ENCODE measurements around the gene AP3M1.
A peak's percentile ranks its signal among the peaks of the same experiment; 100 is the strongest.
"Not testable (repeated sequence)": the region's sequence is repeated elsewhere in the genome, so short reads cannot be mapped to it uniquely, and the experiment has no call there.

The AP3M1 gene

GRCh38 chr10:74160013-74160412 is 9.4 kb upstream of the AP3M1 start:
- DNase-seq = no peak

DNA sequence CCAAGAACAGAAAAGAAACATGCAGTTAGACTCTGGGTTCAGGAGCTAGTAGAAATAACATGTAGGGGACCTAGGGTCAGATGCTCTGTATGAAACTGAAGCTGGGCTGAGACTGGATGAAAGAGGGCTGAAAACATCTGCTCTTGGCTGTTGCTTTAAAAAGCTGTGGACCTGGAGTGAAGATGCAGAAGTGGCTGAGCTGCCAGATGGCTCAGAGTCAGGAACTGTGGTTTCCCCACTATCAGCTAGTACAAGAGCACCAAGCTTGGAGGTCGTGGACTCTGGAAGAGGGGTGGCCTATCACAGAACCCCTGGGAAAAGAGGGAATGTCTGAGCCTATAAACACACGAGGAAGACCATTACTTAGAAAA is 6.3 kb upstream of the AP3M1 start:
- DNase-seq = no peak

DNA sequence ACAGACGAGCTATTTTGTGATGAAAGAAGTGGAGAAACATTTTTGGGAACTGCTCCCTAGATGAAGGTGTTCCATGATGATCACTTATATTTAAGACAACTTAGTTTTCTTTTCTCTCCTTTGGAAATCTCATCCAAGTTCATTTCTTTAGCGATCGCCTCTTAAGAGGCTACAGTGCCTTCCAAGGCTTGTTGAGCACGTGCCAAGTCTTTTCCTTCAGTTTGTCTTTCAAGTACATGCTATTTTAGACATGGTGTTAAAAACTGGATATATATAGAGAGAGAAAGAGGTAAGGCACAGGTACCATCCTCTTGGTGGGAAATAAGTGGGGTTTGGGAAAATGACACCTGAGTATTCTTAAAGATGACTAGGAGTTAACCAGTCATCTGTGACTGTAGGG is 3.0 kb upstream of the AP3M1 start:
- DNase-seq = no peak

GRCh38 chr10:74153123-74153522 is 2.5 kb upstream of the AP3M1 start:
- no peak for DNase-seq

GRCh38 chr10:74151879-74152722 is 1.5 kb upstream of the AP3M1 start:
- no peak for DNase-seq

DNA sequence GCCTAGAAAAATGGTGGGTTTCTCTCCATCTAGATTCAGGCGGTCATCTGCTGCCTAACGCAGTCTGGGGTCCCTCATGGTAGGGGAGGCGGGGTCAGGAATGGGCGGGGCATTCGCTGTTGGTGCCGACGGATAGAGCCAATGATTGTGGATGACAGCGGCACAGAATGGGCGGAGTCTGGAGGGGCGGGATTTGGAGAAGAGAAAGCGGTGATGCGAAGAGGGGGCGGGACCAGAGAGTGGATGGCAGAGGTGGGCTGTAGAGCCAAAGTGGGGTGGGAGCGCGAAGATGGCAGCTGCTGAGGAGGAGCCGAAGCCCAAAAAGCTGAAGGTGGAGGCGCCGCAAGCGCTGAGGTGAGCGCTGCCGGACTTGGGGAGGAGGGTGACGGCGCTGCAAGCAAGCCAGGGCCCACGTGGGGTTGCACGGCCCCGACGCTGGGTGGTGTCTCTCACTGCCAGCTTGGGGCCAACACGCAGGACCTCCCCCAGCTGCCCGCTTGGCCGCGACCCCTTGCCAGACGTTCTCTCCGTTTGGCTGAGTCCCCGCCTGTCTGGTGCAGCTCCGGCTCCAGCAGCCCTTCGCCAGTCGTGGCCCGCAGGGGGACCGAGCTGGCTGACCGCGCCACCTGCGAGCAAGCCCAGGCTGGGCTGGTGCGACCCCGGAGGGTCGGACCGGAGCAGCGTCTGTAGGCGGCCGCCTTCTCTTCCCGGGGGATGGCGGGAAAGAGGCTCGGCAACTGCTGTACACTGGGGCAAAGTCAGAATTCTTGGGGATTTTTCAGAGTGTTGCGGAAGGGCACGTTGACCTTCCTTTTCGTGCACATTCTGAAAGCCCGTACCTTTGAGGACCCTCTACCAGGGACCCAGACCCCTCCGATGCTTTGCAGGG is 606 bp upstream of the AP3M1 start, which contains the start of gene ADK:
Gene ADK (plus strand): TSS at position 232 of the 889 bp plus-strand sequence. CDS start 58 bp downstream, at position 290.
- peak; percentile 99 for DNase-seq

DNA sequence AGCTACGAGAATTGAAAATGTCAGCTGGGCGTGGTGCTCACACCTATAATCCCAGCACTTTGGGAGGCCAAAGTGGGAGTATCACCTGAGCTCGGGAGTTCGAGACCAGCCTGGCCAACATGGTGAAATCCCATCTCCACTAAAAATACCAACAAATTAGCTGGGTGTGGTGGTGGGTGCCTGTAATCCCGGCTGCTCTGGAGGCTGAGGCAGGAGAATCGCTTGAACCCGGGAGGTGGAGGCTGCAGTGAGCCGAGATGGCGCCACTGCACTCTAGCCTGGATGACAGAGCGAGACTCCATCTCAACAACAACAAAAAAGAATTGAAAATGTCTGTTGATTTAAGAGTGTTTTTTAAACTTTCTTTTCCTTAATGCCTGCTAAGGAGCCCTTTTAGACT is 3.6 kb downstream of the AP3M1 start:
- DNase-seq = not testable (repeated sequence)

GRCh38 chr10:74145133-74145532 is 5.5 kb downstream of the AP3M1 start:
- DNase-seq = no peak

GRCh38 chr10:74140553-74140952 is 10.1 kb downstream of the AP3M1 start:
- no peak for DNase-seq

DNA sequence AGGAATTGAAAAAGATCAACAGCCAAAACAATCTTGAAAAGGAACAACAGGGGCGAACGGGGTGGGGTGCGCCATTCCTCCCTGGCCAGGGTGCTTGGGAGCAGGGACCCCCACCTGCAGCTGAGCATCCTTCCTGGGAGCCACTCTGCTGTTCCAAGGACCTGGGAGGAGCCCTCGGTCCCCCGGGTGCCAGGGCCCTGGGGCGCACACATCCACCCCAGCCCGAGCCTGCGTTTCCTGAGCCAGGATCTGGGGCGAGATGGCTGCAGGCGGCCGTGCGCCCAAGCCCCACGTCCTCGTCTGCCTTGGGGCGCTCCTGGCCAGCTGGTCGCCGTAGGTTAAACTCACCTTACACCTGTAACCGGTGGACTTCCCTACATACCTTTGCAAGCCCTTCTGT is 10.6 kb downstream of the AP3M1 start:
- DNase-seq = no peak

- not testable (repeated sequence) for DNase-seq
Measured at GRCh38 chr10:74138596-74138995, 12.0 kb downstream of the AP3M1 start.

GRCh38 chr10:74137992-74138391 is 12.6 kb downstream of the AP3M1 start:
- no peak for DNase-seq

DNA sequence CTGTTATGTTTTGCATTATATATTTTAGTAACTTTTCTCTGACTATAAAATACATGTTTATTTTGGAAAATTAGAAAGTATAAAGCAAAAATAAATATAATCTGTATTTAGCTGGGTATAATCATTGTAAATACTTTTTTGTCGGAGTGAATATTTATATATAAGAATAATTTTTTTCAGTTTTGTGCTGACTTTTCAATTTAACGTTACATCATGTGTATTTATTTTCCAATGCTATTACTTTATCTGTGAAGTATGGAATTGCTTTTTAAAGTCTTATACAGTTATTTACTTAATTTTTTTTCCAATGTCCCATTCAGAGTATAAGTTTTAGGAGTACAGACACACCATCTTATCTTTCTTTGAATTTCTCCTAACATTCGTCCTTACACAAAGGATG is 15.2 kb downstream of the AP3M1 start:
- DNase-seq = no peak

GRCh38 chr10:74133923-74134820 is 16.5 kb downstream of the AP3M1 start:
- DNase-seq = no peak

DNA sequence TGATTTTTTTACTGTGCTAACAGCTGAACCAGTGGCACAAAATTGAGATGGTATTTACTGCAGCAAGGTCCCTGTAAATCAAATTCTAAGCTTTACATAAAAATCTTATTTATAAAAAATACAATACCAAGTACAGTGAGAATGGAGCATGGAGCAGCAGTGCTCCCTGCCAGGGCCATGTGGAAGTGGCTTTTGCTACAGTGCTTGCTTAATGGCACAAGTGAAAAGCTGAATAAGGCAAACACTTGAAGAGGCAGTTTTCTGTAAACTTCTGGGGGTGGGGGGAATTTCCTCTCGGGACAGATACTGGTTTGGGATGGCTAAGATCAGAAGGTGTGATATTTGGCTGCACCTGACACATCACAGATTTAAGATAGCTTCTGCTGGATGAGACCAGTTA is 27.5 kb downstream of the AP3M1 start:
- DNase-seq = no peak

GRCh38 chr10:74122060-74122459 is 28.6 kb downstream of the AP3M1 start:
- DNase-seq = no peak

DNA sequence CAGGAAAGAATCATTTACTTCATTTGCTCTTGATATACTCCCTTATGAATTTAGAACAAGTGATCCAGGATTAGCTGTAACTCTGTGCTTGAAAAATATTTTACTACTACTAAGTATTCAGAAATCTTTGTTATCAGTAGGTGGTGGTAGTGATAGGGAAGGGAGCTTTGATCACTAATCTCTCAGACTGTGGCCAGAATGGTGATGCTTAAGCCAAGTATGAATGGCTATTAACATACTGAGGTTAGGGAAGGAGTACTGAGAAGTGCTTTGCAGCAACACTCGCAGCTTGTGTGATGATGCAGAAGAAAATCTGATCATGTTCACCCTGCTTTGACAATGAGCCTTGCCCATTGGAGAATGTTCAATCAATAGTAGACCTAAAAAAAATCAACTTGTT is 29.3 kb downstream of the AP3M1 start:
- no peak for DNase-seq

GRCh38 chr10:74120911-74121310 is 29.7 kb downstream of the AP3M1 start:
- no peak for DNase-seq

- DNase-seq = no peak
Measured at GRCh38 chr10:74118804-74119203, 31.8 kb downstream of the AP3M1 start.

- DNase-seq = no peak
Measured at GRCh38 chr10:74117738-74118137, 32.9 kb downstream of the AP3M1 start.

DNA sequence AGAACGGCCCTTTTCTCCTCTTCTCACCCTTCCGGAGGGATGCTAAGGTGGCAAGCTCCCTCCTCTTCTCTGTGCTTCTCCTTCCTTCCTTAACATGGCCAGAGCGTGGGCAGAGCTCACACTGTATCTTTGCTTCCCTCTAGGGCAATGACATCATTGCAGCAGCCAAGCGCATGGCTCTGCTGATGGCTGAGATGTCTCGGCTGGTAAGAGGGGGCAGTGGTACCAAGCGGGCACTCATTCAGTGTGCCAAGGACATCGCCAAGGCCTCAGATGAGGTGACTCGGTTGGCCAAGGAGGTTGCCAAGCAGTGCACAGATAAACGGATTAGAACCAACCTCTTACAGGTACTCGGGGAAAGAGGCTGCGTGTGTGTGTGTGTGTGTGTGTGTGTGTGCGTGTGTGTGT is 36.6 kb downstream of the AP3M1 start:
- DNase-seq = no peak

- DNase-seq = no peak
Measured at GRCh38 chr10:74113546-74113945, 37.1 kb downstream of the AP3M1 start.

DNA sequence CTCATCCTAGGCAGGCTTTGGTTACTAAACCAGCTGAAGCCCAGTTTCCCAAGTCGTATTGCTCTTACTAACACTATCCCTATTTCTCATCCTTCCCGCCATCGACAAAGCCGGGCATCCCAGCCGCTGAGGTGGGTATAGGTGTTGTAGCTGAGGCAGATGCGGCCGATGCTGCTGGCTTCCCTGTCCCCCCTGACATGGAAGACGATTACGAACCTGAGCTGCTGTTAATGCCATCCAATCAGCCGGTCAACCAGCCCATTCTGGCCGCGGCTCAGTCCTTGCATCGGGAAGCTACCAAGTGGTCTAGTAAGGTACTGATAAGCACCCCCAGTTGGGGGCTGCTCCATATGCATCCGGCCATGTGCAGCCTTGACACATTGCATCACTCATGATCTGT is 38.8 kb downstream of the AP3M1 start:
- no peak for DNase-seq
